Colonic mucosa (tissue), 4 donors: Measurements from ENCODE around the gene ERAP2. TPM values are rescaled to one million over a fixed set of nuclear protein-coding genes. Genes with fewer than 3 reads are reported as not detected.

Experiments used
- DNase-seq: peaks from one replicate; pipeline ENCODE4 v3.0.0-alpha.2; 2020
- H3K27ac ChIP-seq: fragments of 200-600 bp; one replicate; pipeline ENCODE4 v1.8.0; 2021
- H3K27me3 ChIP-seq: fragments of 200-600 bp; one replicate; pipeline ENCODE4 v1.8.0; 2021
- H3K36me3 ChIP-seq: fragments of 200-600 bp; one replicate; pipeline ENCODE4 v1.8.0; 2021
- H3K4me1 ChIP-seq: fragments of 200-600 bp; one replicate; pipeline ENCODE4 v1.8.0; 2021; ENCODE audit warnings: mild to moderate bottlenecking
- H3K4me3 ChIP-seq: fragments of 200-600 bp; one replicate; pipeline ENCODE4 v1.8.0; 2021
- H3K9ac ChIP-seq, 2 donors: one replicate each; pipeline ENCODE4 v1.7.0; 2013; ENCODE audit warnings: control low read depth in 2 of 2, low read depth in 2 of 2, low read length in 2 of 2
- H3K9me3 ChIP-seq: fragments of 200-600 bp; one replicate; pipeline ENCODE4 v1.8.0; 2021
- CTCF ChIP-seq: fragments of 200-600 bp; IDR thresholded peaks from one replicate; pipeline ENCODE4 v1.8.0; 2022; ENCODE audit warnings: antibody characterized with exemption, mild to moderate bottlenecking
- intact Hi-C: fragments of 100-400 bp; cut with DNase I; formaldehyde crosslinking; loops from one replicate; pipeline ENCODE4 v1.14.1; 2022
- total RNA-seq, 2 donors: library from RNA; stranded (reverse); fragmentation: NEBNext Ultra II Directional in 1 of 2; extraction: Animal tissue kit (Norgen Biotek cat#: 25700) in 1 of 2; gene quantifications; one replicate each; pipeline ENCODE4 v1.2.1, GENCODE V29; 2021
- donor health status: healthy.
- donor health status: DM: no; HTN: no; CAD: no.
- donor health status: DM: no; HTN: no; CAD: no.

ERAP2 gene
- total RNA-seq, 2 donors from 2014 or later = 18.3 to 26.7 TPM

DNA sequence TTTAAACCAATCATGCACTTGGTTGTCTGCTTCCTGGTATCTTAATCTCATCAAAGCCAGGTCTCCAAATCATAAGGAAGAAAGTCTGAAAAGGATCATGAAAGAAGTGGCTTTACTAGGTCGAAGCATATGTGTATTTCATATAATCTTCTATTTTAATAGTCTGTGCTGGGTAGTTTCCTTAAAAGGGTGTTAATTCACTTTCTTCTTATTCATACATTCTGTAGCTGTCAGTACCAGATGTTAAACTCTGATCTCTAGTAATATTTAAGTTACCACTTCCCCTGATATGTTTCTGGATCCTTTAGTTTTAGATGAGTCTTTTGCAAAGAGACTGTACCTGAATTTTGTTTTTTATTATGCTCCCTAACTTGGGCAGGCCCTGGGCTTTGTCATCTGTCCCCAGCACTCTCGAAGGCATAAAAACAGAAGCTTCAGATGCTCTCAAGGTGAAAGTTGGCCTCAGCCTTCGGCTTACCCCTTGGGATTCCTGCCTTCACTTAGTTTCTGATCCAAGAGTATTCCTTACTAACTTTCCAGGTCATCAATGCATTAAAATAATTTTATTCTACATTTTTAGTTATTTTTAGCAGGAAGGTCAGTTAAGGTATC is 44.5 kb downstream of the ERAP2 start:
- Histone ChIP-seq H3K9ac (no peak overlapping the region), H3K27me3 (no peaks in the 10 kb centered on the region), H3K27ac (no peak overlapping the region), H3K4me1 (no peaks in the 10 kb centered on the region), H3K4me3 (no peak overlapping the region), H3K9me3 (no peaks in the 10 kb centered on the region), H3K36me3 (no peaks in the 10 kb centered on the region)
- intact Hi-C loops = no loop called here
- no peak for DNase-seq
- TF ChIP-seq CTCF = no peak

- no peak overlapping the region for H3K27ac ChIP-seq
- no peaks in the 10 kb centered on the region for H3K9me3 ChIP-seq
- H3K27me3 ChIP-seq = no peaks in the 10 kb centered on the region
- no peak overlapping the region for H3K9ac ChIP-seq
- intact Hi-C loops = no loop called here
- DNase-seq = no peak
- no peaks in the 10 kb centered on the region for H3K4me1 ChIP-seq
- TF ChIP-seq CTCF = no peak
- no peak overlapping the region for H3K4me3 ChIP-seq
- no peaks in the 10 kb centered on the region for H3K36me3 ChIP-seq
Observed at GRCh38 chr5:96922499-96923244, 46.4 kb downstream of the ERAP2 start.

GRCh38 chr5:96924016-96924443 is 47.7 kb downstream of the ERAP2 start:
- no peak overlapping the region for H3K27ac ChIP-seq
- H3K36me3 ChIP-seq = no peaks in the 10 kb centered on the region
- no peaks in the 10 kb centered on the region for H3K4me1 ChIP-seq
- no peaks in the 10 kb centered on the region for H3K9me3 ChIP-seq
- H3K9ac ChIP-seq = no peak overlapping the region
- no peak for DNase-seq
- intact Hi-C loops = no loop called here
- H3K4me3 ChIP-seq = no peak overlapping the region
- no peaks in the 10 kb centered on the region for H3K27me3 ChIP-seq
- no peak for TF ChIP-seq CTCF

GRCh38 chr5:96926276-96926675 is 50.0 kb downstream of the ERAP2 start:
- H3K27ac ChIP-seq = no peak overlapping the region
- no peaks in the 10 kb centered on the region for H3K36me3 ChIP-seq
- no peak for TF ChIP-seq CTCF
- intact Hi-C loops = no loop called here
- H3K27me3 ChIP-seq = no peaks in the 10 kb centered on the region
- no peak for DNase-seq
- no peak overlapping the region for H3K4me3 ChIP-seq
- H3K9me3 ChIP-seq = no peaks in the 10 kb centered on the region
- H3K4me1 ChIP-seq = no peaks in the 10 kb centered on the region
- H3K9ac ChIP-seq = no peak overlapping the region

- no peak overlapping the region for H3K27ac ChIP-seq
- no peaks in the 10 kb centered on the region for H3K27me3 ChIP-seq
- no peaks in the 10 kb centered on the region for H3K9me3 ChIP-seq
- no peak for DNase-seq
- TF ChIP-seq CTCF = no peak
- no peaks in the 10 kb centered on the region for H3K36me3 ChIP-seq
- no peaks in the 10 kb centered on the region for H3K4me1 ChIP-seq
- no peak overlapping the region for H3K4me3 ChIP-seq
- intact Hi-C loops = no loop called here
- H3K9ac ChIP-seq = no peak overlapping the region
Observed at GRCh38 chr5:96927008-96927407, 50.7 kb downstream of the ERAP2 start.
